ENCODE data around the gene ANKRD44. TPM values are rescaled to one million over a fixed set of nuclear protein-coding genes. Genes with fewer than 3 reads are reported as not detected.

Gene ANKRD44
- total and polyA plus RNA-seq, 2 of the 8 experiments (the other 6 are each of a cell fraction or from before 2014, with no cell fraction given) = 1.2 to 1.3 TPM

DNA sequence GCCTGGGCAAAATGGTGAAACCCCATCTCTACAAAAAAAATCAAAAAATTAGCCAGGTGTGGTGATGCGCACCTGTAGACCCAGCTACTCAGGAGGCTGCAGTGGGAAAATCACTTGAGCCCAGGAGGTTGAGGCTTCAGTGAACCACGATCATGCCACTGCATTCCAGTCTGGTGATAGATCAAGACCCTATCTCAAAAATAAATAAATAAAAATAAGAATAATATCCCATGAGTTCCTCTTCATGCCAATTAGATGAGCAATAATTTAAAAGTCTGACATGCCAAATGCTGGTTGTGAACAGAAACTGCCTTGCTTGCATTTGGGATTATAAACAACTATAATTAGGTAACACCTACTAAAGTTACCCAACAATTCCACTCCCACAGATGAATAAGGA lies 22.1 kb upstream of the ANKRD44 start:
- 90% methylated on average over 2 of the region's 2 CpGs; no CpG with 5 or more reads in 1 of the 2 experiments for WGBS, 2 experiments (ENCODE audit: extremely low coverage in 1 of 2, insufficient coverage in 1 of 2, insufficient read length in 1 of 2, insufficient replicate concordance in 2 of 2, low coverage in 1 of 2, low lambda C conversion rate in 2 of 2, missing lambda C conversion rate in 1 of 2)
- TF ChIP-seq JUN (IDR thresholded peaks at IDR 0.05; ENCODE audit: low read depth, low read length) = no peak
- no peak for TF ChIP-seq TBP (IDR thresholded peaks at IDR 0.05; ENCODE audit: low read depth, low read length)
- TF ChIP-seq PHF8 (conservative IDR thresholded peaks at IDR 0.05; ENCODE audit: low read depth, low read length) = no peak
- TF ChIP-seq, protein P1, sequence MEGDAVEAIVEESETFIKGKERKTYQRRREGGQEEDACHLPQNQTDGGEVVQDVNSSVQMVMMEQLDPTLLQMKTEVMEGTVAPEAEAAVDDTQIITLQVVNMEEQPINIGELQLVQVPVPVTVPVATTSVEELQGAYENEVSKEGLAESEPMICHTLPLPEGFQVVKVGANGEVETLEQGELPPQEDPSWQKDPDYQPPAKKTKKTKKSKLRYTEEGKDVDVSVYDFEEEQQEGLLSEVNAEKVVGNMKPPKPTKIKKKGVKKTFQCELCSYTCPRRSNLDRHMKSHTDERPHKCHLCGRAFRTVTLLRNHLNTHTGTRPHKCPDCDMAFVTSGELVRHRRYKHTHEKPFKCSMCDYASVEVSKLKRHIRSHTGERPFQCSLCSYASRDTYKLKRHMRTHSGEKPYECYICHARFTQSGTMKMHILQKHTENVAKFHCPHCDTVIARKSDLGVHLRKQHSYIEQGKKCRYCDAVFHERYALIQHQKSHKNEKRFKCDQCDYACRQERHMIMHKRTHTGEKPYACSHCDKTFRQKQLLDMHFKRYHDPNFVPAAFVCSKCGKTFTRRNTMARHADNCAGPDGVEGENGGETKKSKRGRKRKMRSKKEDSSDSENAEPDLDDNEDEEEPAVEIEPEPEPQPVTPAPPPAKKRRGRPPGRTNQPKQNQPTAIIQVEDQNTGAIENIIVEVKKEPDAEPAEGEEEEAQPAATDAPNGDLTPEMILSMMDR (IDR thresholded peaks at IDR 0.05; ENCODE audit: control extremely low read depth in 1 of 3, insufficient read depth in 1 of 3, low read depth in 1 of 3, low read length in 3 of 3) = no peak
- TF ChIP-seq TEAD4 (IDR thresholded peaks at IDR 0.05; ENCODE audit: low read depth, low read length) = no peak
- TF ChIP-seq, protein P2, sequence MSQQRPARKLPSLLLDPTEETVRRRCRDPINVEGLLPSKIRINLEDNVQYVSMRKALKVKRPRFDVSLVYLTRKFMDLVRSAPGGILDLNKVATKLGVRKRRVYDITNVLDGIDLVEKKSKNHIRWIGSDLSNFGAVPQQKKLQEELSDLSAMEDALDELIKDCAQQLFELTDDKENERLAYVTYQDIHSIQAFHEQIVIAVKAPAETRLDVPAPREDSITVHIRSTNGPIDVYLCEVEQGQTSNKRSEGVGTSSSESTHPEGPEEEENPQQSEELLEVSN (IDR thresholded peaks at IDR 0.05) = no peak
- TF ChIP-seq RAD21 (IDR thresholded peaks at IDR 0.05 in 1 of 2, conservative IDR thresholded peaks at IDR 0.05 in 1 of 2; ENCODE audit: low read depth in 2 of 2, low read length in 2 of 2) = no peak
- TF ChIP-seq ZNF274 (IDR thresholded peaks at IDR 0.05; ENCODE audit: borderline replicate concordance, extremely low read depth, low read length) = no peak
- TF ChIP-seq TCF12 (IDR thresholded peaks at IDR 0.05; ENCODE audit: low read depth, low read length) = no peak
- TF ChIP-seq, protein P3, sequence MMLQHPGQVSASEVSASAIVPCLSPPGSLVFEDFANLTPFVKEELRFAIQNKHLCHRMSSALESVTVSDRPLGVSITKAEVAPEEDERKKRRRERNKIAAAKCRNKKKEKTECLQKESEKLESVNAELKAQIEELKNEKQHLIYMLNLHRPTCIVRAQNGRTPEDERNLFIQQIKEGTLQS (IDR thresholded peaks at IDR 0.05; ENCODE audit: insufficient read depth, low read depth, low read length) = no peak

More for the DNA sequence above, 22.1 kb upstream of the ANKRD44 start:
- Histone ChIP-seq H4K91ac (replicated peaks; ENCODE audit: insufficient read length, low read length) (no peak overlapping the region), H2BK120ac (replicated peaks; ENCODE audit: low read depth, low read length) (no peak overlapping the region), H2AK5ac (ENCODE audit: low read depth, low read length) (no peak overlapping the region), H3K79me1 (ENCODE audit: low read depth, low read length) (no peaks in the 10 kb centered on the region), H2BK15ac (ENCODE audit: low read length) (no peak overlapping the region), H2BK5ac (ENCODE audit: low read depth, low read length) (no peak overlapping the region), H3K9me3 (ENCODE audit: insufficient read depth in 2 of 2, low read depth in 1 of 2, low read length in 1 of 2) (no peaks in the 10 kb centered on the region), H3K4me3 (ENCODE audit: extremely low read depth in 1 of 4, insufficient read depth in 2 of 4, low read depth in 3 of 4, low read length in 4 of 4) (no peak overlapping the region), H3K14ac (ENCODE audit: insufficient read length) (no peak overlapping the region), H3K23ac (ENCODE audit: insufficient read length) (no peak overlapping the region), H3K36me3 (ENCODE audit: control insufficient read depth in 2 of 4, insufficient read depth in 4 of 4, low read length in 3 of 4) (no peaks in the 10 kb centered on the region), H2BK12ac (ENCODE audit: low read depth, low read length) (no peak overlapping the region), H3K4ac (replicated peaks; ENCODE audit: insufficient read length, low read depth, low read length) (no peak overlapping the region), H4K5ac (ENCODE audit: insufficient read length, low read depth, low read length) (no peak overlapping the region), H3K79me2 (ENCODE audit: control insufficient read depth in 1 of 2, insufficient read depth in 2 of 2, low read length in 2 of 2) (no peaks in the 10 kb centered on the region), H3K9ac (replicated peaks in 1 of 4; ENCODE audit: extremely low read depth in 1 of 4, low read depth in 3 of 4, low read length in 3 of 4) (no peak overlapping the region), H3K18ac (ENCODE audit: extremely low read depth, low read length) (no peak overlapping the region), H3K4me1 (replicated peaks in 1 of 4; ENCODE audit: control insufficient read depth in 3 of 4, insufficient read depth in 4 of 4, low read length in 3 of 4) (no peaks in the 10 kb centered on the region), H4K8ac (ENCODE audit: extremely low read depth, insufficient read depth, low read length) (no peak overlapping the region), H2BK20ac (ENCODE audit: low read length) (no peak overlapping the region), H4K20me1 (replicated peaks in 1 of 2; ENCODE audit: control insufficient read depth in 1 of 2, insufficient read depth in 2 of 2, low read length in 2 of 2) (no peaks in the 10 kb centered on the region), H3K27me3 (replicated peaks in 1 of 4; ENCODE audit: control insufficient read depth in 3 of 4, extremely low read depth in 1 of 4, insufficient read depth in 3 of 4, low read length in 3 of 4) (no peaks in the 10 kb centered on the region), H2AFZ (ENCODE audit: low read length) (no peak overlapping the region), H3K4me2 (ENCODE audit: insufficient read depth in 1 of 2, low read depth in 2 of 2, low read length in 2 of 2) (no peak overlapping the region), H3K27ac (ENCODE audit: low read depth, low read length) (no peak overlapping the region), H3K56ac (replicated peaks; ENCODE audit: insufficient read length, low read depth, low read length) (no peak overlapping the region), H3K23me2 (ENCODE audit: low read depth, low read length) (no peaks in the 10 kb centered on the region)
- no peak for FAIRE-seq
- POLR2A ChIA-PET (ENCODE audit: partially characterized antibody) = no interaction called here
- CTCF ChIA-PET (ENCODE audit: partially characterized antibody) = interaction anchor here (1.4 kb wide), 1 partner anchor 164 kb away, joined by 7 read pairs; no protein-coding TSS in a partner anchor
- DNase-seq (ENCODE audit: low read depth in 1 of 2, low spot score in 2 of 2) = no peak

Measured in H1 (cell line).